ENCODE measurements around the gene IRAK1BP1.

DNA sequence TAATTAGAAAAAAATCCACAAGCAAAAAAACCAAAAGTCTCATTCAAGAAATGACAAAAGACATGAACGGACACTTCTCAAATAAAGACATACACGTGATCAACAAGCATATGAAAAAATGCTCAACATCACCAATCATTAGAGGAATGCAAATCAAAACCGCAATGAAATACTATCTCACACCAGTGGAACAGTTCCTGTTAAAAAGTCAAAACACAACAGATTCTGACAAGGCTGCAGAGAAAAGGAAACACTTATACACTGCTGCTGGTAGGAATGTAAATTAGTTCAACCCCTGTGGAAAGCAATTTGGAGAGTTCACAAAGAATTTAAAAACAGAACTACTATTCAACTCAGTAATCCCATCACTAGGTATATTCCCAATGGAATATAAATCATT, 58.0 kb downstream of the IRAK1BP1 start:
- TF ChIP-seq, protein P1, sequence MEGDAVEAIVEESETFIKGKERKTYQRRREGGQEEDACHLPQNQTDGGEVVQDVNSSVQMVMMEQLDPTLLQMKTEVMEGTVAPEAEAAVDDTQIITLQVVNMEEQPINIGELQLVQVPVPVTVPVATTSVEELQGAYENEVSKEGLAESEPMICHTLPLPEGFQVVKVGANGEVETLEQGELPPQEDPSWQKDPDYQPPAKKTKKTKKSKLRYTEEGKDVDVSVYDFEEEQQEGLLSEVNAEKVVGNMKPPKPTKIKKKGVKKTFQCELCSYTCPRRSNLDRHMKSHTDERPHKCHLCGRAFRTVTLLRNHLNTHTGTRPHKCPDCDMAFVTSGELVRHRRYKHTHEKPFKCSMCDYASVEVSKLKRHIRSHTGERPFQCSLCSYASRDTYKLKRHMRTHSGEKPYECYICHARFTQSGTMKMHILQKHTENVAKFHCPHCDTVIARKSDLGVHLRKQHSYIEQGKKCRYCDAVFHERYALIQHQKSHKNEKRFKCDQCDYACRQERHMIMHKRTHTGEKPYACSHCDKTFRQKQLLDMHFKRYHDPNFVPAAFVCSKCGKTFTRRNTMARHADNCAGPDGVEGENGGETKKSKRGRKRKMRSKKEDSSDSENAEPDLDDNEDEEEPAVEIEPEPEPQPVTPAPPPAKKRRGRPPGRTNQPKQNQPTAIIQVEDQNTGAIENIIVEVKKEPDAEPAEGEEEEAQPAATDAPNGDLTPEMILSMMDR (conservative IDR thresholded peaks at IDR 0.05; ENCODE audit: low read depth, low read length) = no peak
- TF ChIP-seq EZH2 (IDR thresholded peaks at IDR 0.05; ENCODE audit: borderline replicate concordance, low read depth, low read length, poor library complexity, severe bottlenecking) = no peak

Measured in A673 (cell line).